ENCODE measurements around the gene PRICKLE2. TPM values are rescaled to one million over a fixed set of nuclear protein-coding genes. Genes with fewer than 3 reads are reported as not detected.

The PRICKLE2 gene
- total RNA-seq, 1 experiment from 2014 or later, result 0.26 TPM

- no TSS peak for BruUV-seq (replicated peaks)
- Histone ChIP-seq H3K27me3 (ENCODE audit: control insufficient read depth, insufficient read depth, low read length) (no peaks in the 10 kb centered on the region), H3K4me3 (ENCODE audit: low read depth in 2 of 2, low read length in 2 of 2) (no peak overlapping the region), H3K9me3 (ENCODE audit: control insufficient read depth, insufficient read depth, low read depth, low read length) (no peaks in the 10 kb centered on the region), H3K4me1 (ENCODE audit: control insufficient read depth, insufficient read depth, low read length) (no peaks in the 10 kb centered on the region), H3K27ac (ENCODE audit: low read length) (no peak overlapping the region), H3K36me3 (ENCODE audit: control insufficient read depth, insufficient read depth, low read length) (no peaks in the 10 kb centered on the region)
- no peak for DNase-seq (ENCODE audit: low read depth, low spot score)
- CTCF ChIA-PET, result no interaction called here
- intact Hi-C loops (cut with micrococcal nuclease; ENCODE audit: unreplicated experiment) (no loop called here), in situ Hi-C loops (cut with HindIII; ENCODE audit: low pct_unique_long_range_greater_than_20kb, low sequenced_read_pairs) (no loop called here)
- no peak for TF ChIP-seq REST (IDR thresholded peaks at IDR 0.05; ENCODE audit: insufficient read depth in 1 of 2, low read depth in 2 of 2, low read length in 1 of 2)
- no peak for TF ChIP-seq POLR2AphosphoS5 (IDR thresholded peaks at IDR 0.05; ENCODE audit: low read depth, low read length)
- no peak for TF ChIP-seq TCF7L2 (IDR thresholded peaks at IDR 0.05; ENCODE audit: low read depth, low read length)
- TF ChIP-seq SIN3A (IDR thresholded peaks at IDR 0.05; ENCODE audit: borderline replicate concordance, insufficient read depth, low read depth, low read length), result no peak
- TF ChIP-seq, protein P1, sequence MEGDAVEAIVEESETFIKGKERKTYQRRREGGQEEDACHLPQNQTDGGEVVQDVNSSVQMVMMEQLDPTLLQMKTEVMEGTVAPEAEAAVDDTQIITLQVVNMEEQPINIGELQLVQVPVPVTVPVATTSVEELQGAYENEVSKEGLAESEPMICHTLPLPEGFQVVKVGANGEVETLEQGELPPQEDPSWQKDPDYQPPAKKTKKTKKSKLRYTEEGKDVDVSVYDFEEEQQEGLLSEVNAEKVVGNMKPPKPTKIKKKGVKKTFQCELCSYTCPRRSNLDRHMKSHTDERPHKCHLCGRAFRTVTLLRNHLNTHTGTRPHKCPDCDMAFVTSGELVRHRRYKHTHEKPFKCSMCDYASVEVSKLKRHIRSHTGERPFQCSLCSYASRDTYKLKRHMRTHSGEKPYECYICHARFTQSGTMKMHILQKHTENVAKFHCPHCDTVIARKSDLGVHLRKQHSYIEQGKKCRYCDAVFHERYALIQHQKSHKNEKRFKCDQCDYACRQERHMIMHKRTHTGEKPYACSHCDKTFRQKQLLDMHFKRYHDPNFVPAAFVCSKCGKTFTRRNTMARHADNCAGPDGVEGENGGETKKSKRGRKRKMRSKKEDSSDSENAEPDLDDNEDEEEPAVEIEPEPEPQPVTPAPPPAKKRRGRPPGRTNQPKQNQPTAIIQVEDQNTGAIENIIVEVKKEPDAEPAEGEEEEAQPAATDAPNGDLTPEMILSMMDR (IDR thresholded peaks at IDR 0.05), result no peak
- POLR2A ChIA-PET, result no interaction called here
- no peak for ATAC-seq
Measured at GRCh38 chr3:64083575-64083974, 141.7 kb downstream of the PRICKLE2 start.

DNA sequence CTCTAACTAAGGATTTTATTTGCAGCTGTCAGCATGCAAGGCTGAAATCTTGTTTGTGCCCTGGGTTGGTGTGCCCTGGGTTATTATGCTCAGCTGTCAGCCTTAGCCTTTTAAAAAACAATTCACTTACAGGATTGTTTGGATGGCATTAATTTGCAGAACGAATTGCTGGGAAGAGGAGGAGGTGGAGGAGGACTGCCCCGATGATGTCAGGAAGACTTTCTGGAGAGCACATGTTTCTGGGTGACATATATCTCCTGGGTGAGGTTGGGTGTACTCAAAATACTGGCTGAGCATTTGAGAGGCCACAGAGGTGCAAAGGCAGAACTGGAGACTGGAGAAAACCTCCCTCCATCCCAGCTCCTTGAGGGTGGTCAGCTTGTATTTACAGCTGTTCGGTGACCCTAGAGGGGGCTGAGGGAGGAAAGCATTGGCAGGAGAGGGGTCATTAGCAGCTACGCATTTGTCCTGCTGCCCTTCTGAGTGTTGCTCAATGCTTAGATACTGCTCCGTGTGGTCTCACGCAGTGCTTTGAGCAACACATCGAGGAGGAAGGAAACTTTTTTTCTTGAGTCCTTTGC, 142.2 kb downstream of the PRICKLE2 start:
- H3K4me3 ChIP-seq (ENCODE audit: low read depth in 2 of 2, low read length in 2 of 2), result no peak overlapping the region
- no peaks in the 10 kb centered on the region for H3K4me1 ChIP-seq (ENCODE audit: control insufficient read depth, insufficient read depth, low read length)
- intact Hi-C loops (cut with micrococcal nuclease; ENCODE audit: unreplicated experiment), result no loop called here
- BruUV-seq (replicated peaks), result no TSS peak
- ATAC-seq (no peak), DNase-seq (ENCODE audit: low read depth, low spot score) (no peak)
- CTCF ChIA-PET, result no interaction called here
- POLR2A ChIA-PET, result no interaction called here
- TF ChIP-seq SIN3A (IDR thresholded peaks at IDR 0.05; ENCODE audit: borderline replicate concordance, insufficient read depth, low read depth, low read length) (no peak), POLR2AphosphoS5 (IDR thresholded peaks at IDR 0.05; ENCODE audit: low read depth, low read length) (no peak), TCF7L2 (IDR thresholded peaks at IDR 0.05; ENCODE audit: low read depth, low read length) (no peak), REST (IDR thresholded peaks at IDR 0.05; ENCODE audit: insufficient read depth in 1 of 2, low read depth in 2 of 2, low read length in 1 of 2) (no peak)
- TF ChIP-seq, protein P1 (IDR thresholded peaks at IDR 0.05), result no peak
- no peaks in the 10 kb centered on the region for H3K27me3 ChIP-seq (ENCODE audit: control insufficient read depth, insufficient read depth, low read length)
- H3K9me3 ChIP-seq (ENCODE audit: control insufficient read depth, insufficient read depth, low read depth, low read length), result no peaks in the 10 kb centered on the region
- in situ Hi-C loops (cut with HindIII; ENCODE audit: low pct_unique_long_range_greater_than_20kb, low sequenced_read_pairs), result no loop called here
- no peaks in the 10 kb centered on the region for H3K36me3 ChIP-seq (ENCODE audit: control insufficient read depth, insufficient read depth, low read length)
- H3K27ac ChIP-seq (ENCODE audit: low read length), result no peak overlapping the region
